Endothelial cell of umbilical vein (primary cell): ENCODE data around the gene WASF3.

Source experiments
- CTCF ChIP-seq, 2 donors: IDR thresholded peaks; 1 replicate in 1 of 2; 2 replicates in 1 of 2; pipeline ENCODE4 v1.5.1; 2011; ENCODE audit warnings: low read length in 2 of 2, mild to moderate bottlenecking in 2 of 2, moderate library complexity in 2 of 2, control low read depth in 1 of 2, inconsistent platforms in 1 of 2, low read depth in 1 of 2; ENCODE audit not compliant: insufficient read depth in 1 of 2; ENCODE audit errors: extremely low read depth in 1 of 2
- MAX ChIP-seq: IDR thresholded peaks from 2 replicates; pipeline ENCODE4 v1.6.1; 2011; ENCODE audit not compliant: insufficient read depth, insufficient read length
- POLR2A ChIP-seq: IDR thresholded peaks from 2 replicates; pipeline ENCODE4 v1.6.1; 2012; ENCODE audit warnings: low read depth, mild to moderate bottlenecking, control low read depth, low read length

- no peak for TF ChIP-seq CTCF (IDR thresholded peaks at IDR 0.05; ENCODE audit: extremely low read depth in 1 of 2, insufficient read depth in 1 of 2, low read depth in 1 of 2, low read length in 2 of 2)
- no peak for TF ChIP-seq POLR2A
- TF ChIP-seq MAX: no peak
Observed at GRCh38 chr13:26727122-26727521, 169.6 kb downstream of the WASF3 start.
